CD4-positive, alpha-beta memory T cell (primary cell): ENCODE measurements around the gene EPS8. TPM values are rescaled to one million over a fixed set of nuclear protein-coding genes. Genes with fewer than 3 reads are reported as not detected.
A peak's percentile ranks its signal among the peaks of the same experiment; 100 is the strongest.

Experiments used
- CTCF ChIA-PET: fragments of 350-600 bp; sonication (Branson Sonifier 250); formaldehyde crosslinking; loops from one replicate; lab custom pipeline; 2021; ENCODE audit warnings: inconsistent platforms; ENCODE audit not compliant: partially characterized antibody; lab: Charles Lee
- POLR2A ChIA-PET: fragments of 350-600 bp; sonication (Branson Sonifier 250); formaldehyde crosslinking; loops from one replicate; lab custom pipeline; 2021; ENCODE audit not compliant: partially characterized antibody; lab: Charles Lee
- DNase-seq, 5 donors: peaks; one replicate each; pipeline versions ENCODE4 v3.0.0 to v3.0.0-alpha.2; 2020 to 2022; ENCODE audit warnings: mixed read lengths in 1 of 5
- H3K27ac ChIP-seq: one replicate; pipeline ENCODE4 v1.7.0; 2013; ENCODE audit warnings: low read depth, low read length
- H3K27me3 ChIP-seq: 2 replicates; pipeline ENCODE4 v1.7.0; 2013; ENCODE audit warnings: mild to moderate bottlenecking, low read length, moderate library complexity; ENCODE audit not compliant: insufficient read depth
- H3K36me3 ChIP-seq: 2 replicates; pipeline ENCODE4 v1.7.0; 2013; ENCODE audit warnings: mild to moderate bottlenecking, low read length, moderate library complexity; ENCODE audit not compliant: insufficient read depth
- H3K4me1 ChIP-seq: 2 replicates; pipeline ENCODE4 v1.7.0; 2013; ENCODE audit warnings: mild to moderate bottlenecking, low read length, moderate library complexity; ENCODE audit not compliant: insufficient read depth
- H3K4me3 ChIP-seq, 2 donors: one replicate each; pipeline ENCODE4 v1.7.0; 2013; ENCODE audit warnings: low read length in 2 of 2, mild to moderate bottlenecking in 1 of 2
- H3K9me3 ChIP-seq, 2 donors: one replicate each; pipeline ENCODE4 v1.7.0; 2013; ENCODE audit warnings: low read length in 2 of 2, control low read depth in 1 of 2; ENCODE audit not compliant: control insufficient read depth in 1 of 2
- H3K27ac Mint-ChIP-seq, 7 donors: one replicate each; pipeline ENCODE4 v1.8.0; 2020 to 2021; ENCODE audit warnings: mixed read lengths in 7 of 7, mild to moderate bottlenecking in 6 of 7, inconsistent platforms in 3 of 7, moderate library complexity in 3 of 7
- H3K27me3 Mint-ChIP-seq, 2 donors: one replicate each; pipeline ENCODE4 v1.8.0; 2020 to 2021; ENCODE audit warnings: mixed read lengths in 2 of 2
- H3K36me3 Mint-ChIP-seq, 2 donors: one replicate each; pipeline ENCODE4 v1.8.0; 2020 to 2021; ENCODE audit warnings: mixed read lengths in 2 of 2, inconsistent platforms in 1 of 2, mild to moderate bottlenecking in 1 of 2
- H3K4me1 Mint-ChIP-seq, 4 donors: one replicate each; pipeline ENCODE4 v1.8.0; 2020 to 2021; ENCODE audit warnings: mixed read lengths in 4 of 4, mild to moderate bottlenecking in 1 of 4
- H3K4me3 Mint-ChIP-seq, 8 donors: one replicate each; pipeline ENCODE4 v1.8.0; 2020 to 2021; ENCODE audit warnings: mixed read lengths in 8 of 8, mild to moderate bottlenecking in 7 of 8, moderate library complexity in 6 of 8, inconsistent platforms in 3 of 8
- H3K9me3 Mint-ChIP-seq, 8 donors: one replicate each; pipeline ENCODE4 v1.8.0; 2020 to 2021; ENCODE audit warnings: mixed read lengths in 8 of 8, mild to moderate bottlenecking in 5 of 8, inconsistent platforms in 3 of 8, moderate library complexity in 1 of 8
- intact Hi-C: fragments of 100-400 bp; cut with micrococcal nuclease; formaldehyde crosslinking; loops from one replicate; pipeline ENCODE4 v1.15.1; 2023
- polyA plus RNA-seq, 2 donors: library from polyadenylated mRNA; unstranded; fragments of 300-500 nt; fragmentation: Illumina TruSeq; gene quantifications; one replicate each; pipeline ENCODE4 v1.2.3, GENCODE V29; 2021
- total RNA-seq, 2 experiments: library from RNA; stranded (reverse); gene quantifications; one replicate each; pipeline ENCODE4 v1.2.3, GENCODE V29; 2021

The EPS8 gene
- total and polyA plus RNA-seq, 4 experiments from 2014 or later = 2.6 to 4.0 (median 3.6) TPM

DNA sequence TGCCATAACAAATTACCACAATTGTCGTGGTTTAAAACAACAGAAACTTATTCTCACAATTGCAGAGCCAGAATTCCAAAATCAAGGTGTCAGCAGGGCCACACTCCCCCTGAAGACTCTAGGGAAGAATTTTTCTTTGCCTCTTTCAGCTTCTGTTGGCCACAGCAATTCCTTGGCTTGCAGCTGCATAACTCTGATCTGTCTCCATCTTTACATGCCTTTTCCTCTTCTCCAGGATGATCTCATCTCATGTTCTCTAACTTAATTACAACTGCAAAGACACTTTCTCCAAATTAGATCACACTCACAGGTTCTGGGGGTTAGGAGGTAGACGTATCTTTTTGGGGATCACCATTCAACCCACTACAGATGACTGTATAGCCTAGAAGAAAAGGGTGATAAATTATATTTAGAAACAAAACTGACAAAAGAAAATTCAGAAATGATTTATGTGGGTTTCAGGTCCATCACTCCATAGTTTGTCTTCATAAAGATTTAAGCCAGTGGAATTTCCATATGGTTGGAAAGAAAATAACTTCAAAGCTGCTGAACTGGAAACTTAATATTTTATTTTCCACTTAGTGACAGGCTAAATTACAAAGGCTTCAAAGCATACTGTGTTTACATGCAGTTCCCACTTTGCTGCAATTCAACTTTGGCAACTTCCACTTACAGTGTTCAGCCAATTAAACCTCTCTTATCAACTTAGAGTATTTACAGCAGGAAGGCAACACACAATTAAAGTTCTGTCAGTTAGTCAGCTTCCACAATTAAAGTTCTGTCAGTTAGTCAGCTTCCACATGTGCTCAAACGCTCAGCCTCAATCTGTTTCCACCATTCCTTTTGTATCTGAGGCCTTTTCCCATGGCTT is 213.3 kb downstream of the EPS8 start:
- Histone ChIP-seq H3K36me3 (no peaks in the 10 kb centered on the region), H3K27ac (no peak overlapping the region), H3K9me3 (no peaks in the 10 kb centered on the region), H3K4me1 (peaks cover 9% of the 10 kb centered on the region), H3K27me3 (no peaks in the 10 kb centered on the region), H3K4me3 (no peak overlapping the region)
- intact Hi-C loops = no loop called here
- peaks cover 7 to 14% (median 12%) of the 10 kb centered on the region in 4 donors for H3K4me1 Mint-ChIP-seq
- no peaks in the 10 kb centered on the region for H3K27me3 Mint-ChIP-seq
- no peak for DNase-seq
- H3K4me3 Mint-ChIP-seq = peak overlapping the region in 2 of 8 donors; percentile 2 to 27
- H3K36me3 Mint-ChIP-seq = peaks cover 5 to 28% of the 10 kb centered on the region in 2 donors
- ChIA-PET CTCF (interaction anchor here (3.9 kb wide), 1 partner anchor 9 kb away, joined by 16 read pairs; no protein-coding TSS in a partner anchor), POLR2A (no interaction called here)
- peak overlapping the region in 1 of 7 donors; percentile 30 for H3K27ac Mint-ChIP-seq
- peaks cover 0 to 3% (median under 1%) of the 10 kb centered on the region in 8 donors for H3K9me3 Mint-ChIP-seq

GRCh38 chr12:15574353-15574752 is 214.8 kb downstream of the EPS8 start:
- no peak overlapping the region for H3K27ac Mint-ChIP-seq
- Histone ChIP-seq H3K9me3 (no peaks in the 10 kb centered on the region), H3K4me1 (peaks cover 18% of the 10 kb centered on the region), H3K27ac (no peak overlapping the region), H3K4me3 (no peak overlapping the region), H3K27me3 (no peaks in the 10 kb centered on the region), H3K36me3 (no peaks in the 10 kb centered on the region)
- CTCF ChIA-PET = interaction anchor here (0.9 to 3.9 kb wide), 7 partner anchors 10 to 42 kb away, joined by 3 to 16 read pairs (median 4); no protein-coding TSS in a partner anchor
- H3K27me3 Mint-ChIP-seq = no peaks in the 10 kb centered on the region
- POLR2A ChIA-PET = interaction anchor here (0.6 to 1.9 kb wide), 3 partner anchors 28 to 148 kb away, joined by 3 to 9 read pairs (median 3); no protein-coding TSS in a partner anchor
- H3K36me3 Mint-ChIP-seq = peaks cover 5 to 25% of the 10 kb centered on the region in 2 donors
- H3K9me3 Mint-ChIP-seq = peaks cover 0 to 3% (median under 1%) of the 10 kb centered on the region in 8 donors
- intact Hi-C loops = no loop called here
- no peak for DNase-seq
- H3K4me3 Mint-ChIP-seq = peak overlapping the region in 1 of 8 donors; percentile 12
- H3K4me1 Mint-ChIP-seq = peaks cover 19 to 27% (median 22%) of the 10 kb centered on the region in 4 donors

Other genes with a start within 250 kb of the EPS8 start
- 10 to 100 TPM; 46.1 to 49.1 TPM for gene STRAP, start 93.0 kb upstream of the EPS8 start, total RNA-seq
- gene STRAP, start 93.0 kb upstream of the EPS8 start, polyA plus RNA-seq = 100 to 1,000 TPM; 112 to 159 TPM
- gene DERA, start 121.9 kb upstream of the EPS8 start, total RNA-seq = 10 to 100 TPM; 11.2 to 11.4 TPM
- 10 to 100 TPM; 25.5 to 52.2 TPM for gene DERA, start 121.9 kb upstream of the EPS8 start, polyA plus RNA-seq